Right atrium auricular region (tissue), 2 donors: ENCODE results near the gene ACOX3. TPM values are rescaled to one million over a fixed set of nuclear protein-coding genes. Genes with fewer than 3 reads are reported as not detected.

ENCODE experiments used
- DNase-seq: peaks from one replicate; pipeline ENCODE4 v3.0.0-alpha.2; 2019; ENCODE audit warnings: low spot score
- H3K27ac ChIP-seq, 2 donors: fragments of 200-600 bp; sonication (generic); 1 replicate in 1 of 2; 2 replicates in 1 of 2; pipeline ENCODE4 v1.5.1; 2016 to 2019
- H3K27me3 ChIP-seq, 2 donors: fragments of 200-600 bp; sonication (generic); one replicate each; pipeline versions ENCODE4 v1.5.1 to v1.6.0; 2017 to 2019
- H3K36me3 ChIP-seq: fragments of 200-600 bp; sonication (generic); one replicate; pipeline ENCODE4 v1.5.1; 2016
- H3K4me1 ChIP-seq, 2 donors: fragments of 200-600 bp; sonication (generic); one replicate each; pipeline versions ENCODE4 v1.5.1 to v1.6.0; 2017 to 2019
- H3K4me3 ChIP-seq, 2 donors: fragments of 200-600 bp; sonication (generic); 1 replicate in 1 of 2; 2 replicates in 1 of 2; pipeline ENCODE4 v1.5.1; 2017 to 2019; ENCODE audit warnings: mild to moderate bottlenecking in 1 of 2, moderate library complexity in 1 of 2
- H3K9me3 ChIP-seq, 2 donors: fragments of 200-600 bp; sonication (generic); one replicate each; pipeline ENCODE4 v1.5.1; 2019
- total RNA-seq, 2 donors: library from RNA; depleted of rRNA; stranded (reverse); fragments of >200 nt; gene quantifications; one replicate each; pipeline ENCODE4 v1.1.0, GENCODE V29; 2016
- TF ChIP-seq, protein P1 (sequence below), 2 donors: fragments of 200-600 bp; sonication (generic); IDR thresholded peaks; one replicate each; pipeline ENCODE4 v1.5.1; 2019; ENCODE audit warnings: antibody characterized with exemption in 2 of 2

The ACOX3 gene
- total RNA-seq, 2 donors from 2014 or later: 66.9 to 68.8 TPM

- Histone ChIP-seq H3K9me3 (no peaks in the 10 kb centered on the region), H3K4me3 (no peak overlapping the region), H3K27ac (no peak overlapping the region), H3K27me3 (no peaks in the 10 kb centered on the region), H3K4me1 (peaks cover 0 to 5% of the 10 kb centered on the region in 2 donors), H3K36me3 (peaks cover 21% of the 10 kb centered on the region)
- DNase-seq: no peak
- TF ChIP-seq, protein P1, sequence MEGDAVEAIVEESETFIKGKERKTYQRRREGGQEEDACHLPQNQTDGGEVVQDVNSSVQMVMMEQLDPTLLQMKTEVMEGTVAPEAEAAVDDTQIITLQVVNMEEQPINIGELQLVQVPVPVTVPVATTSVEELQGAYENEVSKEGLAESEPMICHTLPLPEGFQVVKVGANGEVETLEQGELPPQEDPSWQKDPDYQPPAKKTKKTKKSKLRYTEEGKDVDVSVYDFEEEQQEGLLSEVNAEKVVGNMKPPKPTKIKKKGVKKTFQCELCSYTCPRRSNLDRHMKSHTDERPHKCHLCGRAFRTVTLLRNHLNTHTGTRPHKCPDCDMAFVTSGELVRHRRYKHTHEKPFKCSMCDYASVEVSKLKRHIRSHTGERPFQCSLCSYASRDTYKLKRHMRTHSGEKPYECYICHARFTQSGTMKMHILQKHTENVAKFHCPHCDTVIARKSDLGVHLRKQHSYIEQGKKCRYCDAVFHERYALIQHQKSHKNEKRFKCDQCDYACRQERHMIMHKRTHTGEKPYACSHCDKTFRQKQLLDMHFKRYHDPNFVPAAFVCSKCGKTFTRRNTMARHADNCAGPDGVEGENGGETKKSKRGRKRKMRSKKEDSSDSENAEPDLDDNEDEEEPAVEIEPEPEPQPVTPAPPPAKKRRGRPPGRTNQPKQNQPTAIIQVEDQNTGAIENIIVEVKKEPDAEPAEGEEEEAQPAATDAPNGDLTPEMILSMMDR (IDR thresholded peaks at IDR 0.05): no peak
Observed at GRCh38 chr4:8364141-8364540, 76.4 kb downstream of the ACOX3 start.

GRCh38 chr4:8362483-8362882 is 78.0 kb downstream of the ACOX3 start:
- Histone ChIP-seq H3K4me3 (no peak overlapping the region), H3K4me1 (peaks cover 0 to 5% of the 10 kb centered on the region in 2 donors), H3K36me3 (peaks cover 21% of the 10 kb centered on the region), H3K9me3 (no peaks in the 10 kb centered on the region), H3K27me3 (no peaks in the 10 kb centered on the region), H3K27ac (no peak overlapping the region)
- DNase-seq: no peak
- TF ChIP-seq, protein P1 (IDR thresholded peaks at IDR 0.05): no peak

GRCh38 chr4:8359193-8359592 is 81.3 kb downstream of the ACOX3 start:
- no peaks in the 10 kb centered on the region for H3K9me3 ChIP-seq

DNA sequence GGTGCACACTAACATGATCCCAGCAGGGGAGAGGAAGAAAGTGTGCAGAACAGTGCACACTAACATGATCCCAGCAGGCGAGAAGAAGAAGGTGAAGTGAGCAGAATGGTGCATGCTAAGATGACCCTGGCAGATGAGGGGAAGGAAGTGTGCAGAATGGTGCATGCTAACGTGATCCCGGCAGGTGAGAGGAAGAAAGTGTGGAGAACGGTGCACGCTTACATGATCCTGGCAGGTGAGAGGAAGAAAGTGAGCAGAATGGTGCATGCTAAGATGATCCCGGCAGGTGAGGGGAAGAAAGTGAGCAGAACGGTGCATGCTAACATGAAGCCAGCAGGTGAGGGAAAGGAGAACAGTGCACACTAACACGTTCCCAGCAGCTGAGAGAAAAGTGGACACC is 83.7 kb downstream of the ACOX3 start:
- peaks cover 0 to 23% of the 10 kb centered on the region in 2 donors for H3K4me1 ChIP-seq
- no peak overlapping the region for H3K4me3 ChIP-seq
- TF ChIP-seq, protein P1 (IDR thresholded peaks at IDR 0.05): no peak
- DNase-seq: no peak
- H3K27ac ChIP-seq: no peak overlapping the region
- no peaks in the 10 kb centered on the region for H3K36me3 ChIP-seq
- no peaks in the 10 kb centered on the region for H3K27me3 ChIP-seq
- no peaks in the 10 kb centered on the region for H3K9me3 ChIP-seq

More at GRCh38 chr4:8359193-8359592, 81.3 kb downstream of the ACOX3 start:
- no peak for DNase-seq
- TF ChIP-seq, protein P1 (IDR thresholded peaks at IDR 0.05): no peak
- no peaks in the 10 kb centered on the region for H3K27me3 ChIP-seq
- H3K27ac ChIP-seq: no peak overlapping the region
- H3K4me3 ChIP-seq: no peak overlapping the region
- no peaks in the 10 kb centered on the region for H3K36me3 ChIP-seq
- peaks cover 0 to 12% of the 10 kb centered on the region in 2 donors for H3K4me1 ChIP-seq

GRCh38 chr4:8355864-8356565 is 84.5 kb downstream of the ACOX3 start:
- Histone ChIP-seq H3K36me3 (no peaks in the 10 kb centered on the region), H3K27me3 (no peaks in the 10 kb centered on the region), H3K9me3 (no peaks in the 10 kb centered on the region), H3K4me3 (no peak overlapping the region), H3K4me1 (peaks cover 0 to 31% of the 10 kb centered on the region in 2 donors), H3K27ac (no peak overlapping the region)
- no peak for DNase-seq
- TF ChIP-seq, protein P1 (IDR thresholded peaks at IDR 0.05): no peak

DNA sequence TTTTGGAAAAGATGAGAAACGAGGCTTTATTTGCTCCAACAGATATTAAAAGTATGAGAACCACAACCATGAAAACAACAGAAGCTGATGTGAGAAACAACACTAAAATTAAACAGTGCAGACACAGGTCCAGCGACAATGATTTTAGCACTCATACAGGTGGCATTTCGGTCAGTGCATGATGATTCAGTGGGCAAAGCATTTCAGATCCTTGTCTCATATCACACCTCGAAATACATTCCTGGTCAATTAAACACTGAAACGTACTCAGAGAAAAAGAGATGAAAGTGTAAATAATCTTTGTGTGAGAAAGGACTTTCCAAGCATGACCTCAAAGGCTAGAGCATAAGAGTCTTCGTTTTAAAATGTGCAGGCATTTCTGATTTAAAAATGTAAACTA is 85.2 kb downstream of the ACOX3 start:
- Histone ChIP-seq H3K36me3 (no peaks in the 10 kb centered on the region), H3K27me3 (no peaks in the 10 kb centered on the region), H3K27ac (no peak overlapping the region), H3K9me3 (no peaks in the 10 kb centered on the region), H3K4me1 (peaks cover 0 to 27% of the 10 kb centered on the region in 2 donors), H3K4me3 (no peak overlapping the region)
- DNase-seq: no peak
- TF ChIP-seq, protein P1 (IDR thresholded peaks at IDR 0.05): no peak
